GM12878 (cell line): ENCODE data around the gene CRBN. TPM values are rescaled to one million over a fixed set of nuclear protein-coding genes. Genes with fewer than 3 reads are reported as not detected.

ENCODE experiments used
- ATAC-seq: fragments of 200-7000 bp; cut with Tn5 transposase; 3 replicates; pipeline ENCODE4 v1.9.1; 2020; ENCODE audit warnings: mild to moderate bottlenecking, moderate library complexity
- BruUV-seq: library from RNA; stranded (reverse); fragments of 400-500 nt; replicated peaks from 2 replicates; lab custom pipeline; 2021; lab: Mats Ljungman, UMichigan
- CTCF ChIA-PET: fragments of 300-600 bp; sonication (Branson Sonifier 250); formaldehyde crosslinking; extraction: SDS; loops from one replicate; lab custom pipeline; 2021; ENCODE audit warnings: inconsistent platforms; lab: Yijun Ruan, JAX
- POLR2A ChIA-PET: fragments of 350-600 bp; formaldehyde crosslinking; extraction: SDS; loops from one replicate; lab custom pipeline; 2021; ENCODE audit warnings: inconsistent platforms; lab: Charles Lee
- RAD21 ChIA-PET: fragments of 300-600 bp; sonication (Branson Sonifier 250); formaldehyde crosslinking; loops from one replicate; lab custom pipeline; 2023; ENCODE audit warnings: antibody characterized with exemption; ENCODE audit not compliant: unreplicated experiment; lab: Charles Lee
- SMC1A ChIA-PET: fragments of 300-600 bp; sonication (Branson Sonifier 250); formaldehyde crosslinking; loops from one replicate; lab custom pipeline; 2023; ENCODE audit not compliant: unreplicated experiment, uncharacterized antibody; lab: Charles Lee
- DNase-seq: peaks from one replicate; pipeline ENCODE4 v3.0.0-alpha.2; 2011; ENCODE audit warnings: low read depth, low spot score
- FAIRE-seq: peaks from 3 replicates; lab custom pipeline; 2011; peaks lifted over from hg19 to GRCh38; lab: Jason Lieb, UNC
- H2AFZ ChIP-seq: 2 replicates; pipeline ENCODE4 v1.6.0; 2011; ENCODE audit warnings: low read depth, low read length, control low read depth; ENCODE audit not compliant: control insufficient read depth
- H3K27ac ChIP-seq: 2 replicates; pipeline ENCODE4 v1.5.1; 2011; ENCODE audit warnings: control low read depth; ENCODE audit not compliant: control insufficient read depth, insufficient read depth
- H3K27me3 ChIP-seq, 2 experiments: replicated peaks in 1 of 2; 2 replicates each; pipeline versions ENCODE4 v1.6.0 to v1.6.1; 2011; ENCODE audit warnings: low read length in 1 of 2; ENCODE audit not compliant: control insufficient read depth in 2 of 2, insufficient read depth in 2 of 2
- H3K36me3 ChIP-seq, 2 experiments: 2 replicates each; pipeline ENCODE4 v1.5.1; 2011; ENCODE audit warnings: low read length in 1 of 2; ENCODE audit not compliant: control insufficient read depth in 2 of 2, insufficient read depth in 2 of 2
- H3K4me1 ChIP-seq: 2 replicates; pipeline ENCODE4 v1.6.1; 2011; ENCODE audit warnings: mild to moderate bottlenecking, low read length, moderate library complexity, mixed read lengths; ENCODE audit not compliant: control insufficient read depth, insufficient read depth
- H3K4me2 ChIP-seq: 2 replicates; pipeline ENCODE4 v1.6.0; 2011; ENCODE audit warnings: control low read depth; ENCODE audit not compliant: control insufficient read depth, insufficient read depth
- H3K4me3 ChIP-seq: fragments of 200-600 bp; sonication (generic); 2 replicates; pipeline ENCODE4 v1.5.1; 2016
- H3K79me2 ChIP-seq: 2 replicates; pipeline ENCODE4 v1.6.0; 2011; ENCODE audit warnings: low read length; ENCODE audit not compliant: control insufficient read depth, insufficient read depth
- H3K9ac ChIP-seq: 2 replicates; pipeline ENCODE4 v1.8.0; 2011; ENCODE audit warnings: low read length, control low read depth, mixed read lengths; ENCODE audit not compliant: control insufficient read depth, insufficient read depth
- H3K9me3 ChIP-seq: replicated peaks from 3 replicates; pipeline ENCODE4 v1.5.1; 2011; ENCODE audit warnings: mild to moderate bottlenecking, low read length; ENCODE audit not compliant: control insufficient read depth, insufficient read depth
- H4K20me1 ChIP-seq: 2 replicates; pipeline ENCODE4 v1.6.0; 2011; ENCODE audit not compliant: control insufficient read depth, insufficient read depth
- CBX5 ChIP-seq: sonication (generic); IDR thresholded peaks from 2 replicates; pipeline ENCODE4 v1.6.1; 2016; ENCODE audit warnings: low read depth, moderate library complexity, mild to moderate bottlenecking, inconsistent platforms
- CEBPZ ChIP-seq: fragments of 150-350 bp; IDR thresholded peaks from 2 replicates; pipeline ENCODE4 v1.6.1; 2016; ENCODE audit warnings: low read depth, low read length
- ETV6 ChIP-seq, 2 experiments: fragments of 450-650 bp in 1 of 2; IDR thresholded peaks in 1 of 2; conservative IDR thresholded peaks in 1 of 2; 2 replicates each; pipeline ENCODE4 v1.6.1; 2014; ENCODE audit warnings: antibody characterized with exemption in 1 of 2, borderline replicate concordance in 1 of 2, low read depth in 1 of 2, mild to moderate bottlenecking in 1 of 2, moderate library complexity in 1 of 2
- GATAD2B ChIP-seq: fragments of 450-650 bp; conservative IDR thresholded peaks from 2 replicates; pipeline ENCODE4 v1.6.1; 2017; ENCODE audit warnings: low read depth, mild to moderate bottlenecking, moderate library complexity
- MXI1 ChIP-seq: fragments of 150-350 bp; IDR thresholded peaks from 2 replicates; pipeline ENCODE4 v1.6.1; 2011; ENCODE audit warnings: low read depth, mild to moderate bottlenecking, inconsistent platforms, low read length, improper control_type of control experiment
- MYB ChIP-seq: fragments of 150-350 bp; IDR thresholded peaks from 2 replicates; pipeline ENCODE4 v1.6.1; 2014; ENCODE audit warnings: mild to moderate bottlenecking, low read depth, low read length, borderline replicate concordance
- RAD51 ChIP-seq: fragments of 450-650 bp; IDR thresholded peaks from 2 replicates; pipeline ENCODE4 v1.6.1; 2016; ENCODE audit warnings: moderate library complexity, mild to moderate bottlenecking, inconsistent platforms
- RB1 ChIP-seq: fragments of 450-650 bp; formaldehyde crosslinking; IDR thresholded peaks from 2 replicates; pipeline ENCODE4 v1.6.1; 2017; ENCODE audit warnings: mild to moderate bottlenecking, borderline replicate concordance
- SMARCA5 ChIP-seq: fragments of 450-650 bp; IDR thresholded peaks from 2 replicates; pipeline ENCODE4 v1.6.1; 2017; ENCODE audit warnings: mild to moderate bottlenecking
- TCF12 ChIP-seq: IDR thresholded peaks from 2 replicates; pipeline ENCODE4 v1.6.1; 2011; ENCODE audit warnings: low read depth, mild to moderate bottlenecking, low read length
- ZNF622 ChIP-seq: fragments of 450-650 bp; IDR thresholded peaks from 2 replicates; pipeline ENCODE4 v1.6.1; 2017; ENCODE audit warnings: mild to moderate bottlenecking, inconsistent platforms
- WGBS: methylation state at CpG from one replicate; pipeline ENCODE4 v1.1.6; 2016; ENCODE audit warnings: low lambda C conversion rate; ENCODE audit not compliant: insufficient replicate concordance, insufficient coverage; ENCODE audit errors: missing lambda C conversion rate; 5-methylcytosine and 5-hydroxymethylcytosine counted together
- in situ Hi-C: fragments of 300-500 bp; cut with MboI; formaldehyde crosslinking; loops from 9 replicates; pipeline ENCODE4 v1.14.3; 2018; ENCODE audit warnings: mixed read lengths
- intact Hi-C: fragments of 100-400 bp; cut with micrococcal nuclease; formaldehyde crosslinking; loops from one replicate; pipeline ENCODE4 v1.14.2; 2022; ENCODE audit not compliant: unreplicated experiment
- polyA plus RNA-seq, 11 experiments: library from polyadenylated mRNA; depleted of rRNA in 4 of 11; unstranded in 6 of 11; stranded (reverse) in 5 of 11; fragments of >200 nt; fragmentation: Nextera tagmentation in 4 of 11; fragmentation: Illumina TruSeq in 1 of 11; extraction: Ambion mirVana in 4 of 11; extraction: Trizol in 1 of 11; gene quantifications; 1 replicate in 1 of 11; 2 replicates in 10 of 11; pipeline versions ENCODE4 v1.2.1 to v1.2.3, GENCODE V29; 2011 to 2016; ENCODE audit warnings: inconsistent platforms in 2 of 11, missing spikeins in 2 of 11, low read depth in 1 of 11
- total RNA-seq, 4 experiments: library from RNA; depleted of rRNA in 3 of 4; stranded (reverse); fragments of >200 nt in 3 of 4; fragmentation: Illumina TruSeq in 1 of 4; extraction: Trizol in 1 of 4; gene quantifications; 2 replicates each; pipeline versions ENCODE4 v1.2.1 to v1.2.3, GENCODE V29; 2013 to 2021

The CRBN gene
- total and polyA plus RNA-seq, 10 of the 15 experiments (the other 5 are each of a cell fraction or from before 2014, with no cell fraction given) = 21.7 to 115 (median 35.8) TPM

DNA sequence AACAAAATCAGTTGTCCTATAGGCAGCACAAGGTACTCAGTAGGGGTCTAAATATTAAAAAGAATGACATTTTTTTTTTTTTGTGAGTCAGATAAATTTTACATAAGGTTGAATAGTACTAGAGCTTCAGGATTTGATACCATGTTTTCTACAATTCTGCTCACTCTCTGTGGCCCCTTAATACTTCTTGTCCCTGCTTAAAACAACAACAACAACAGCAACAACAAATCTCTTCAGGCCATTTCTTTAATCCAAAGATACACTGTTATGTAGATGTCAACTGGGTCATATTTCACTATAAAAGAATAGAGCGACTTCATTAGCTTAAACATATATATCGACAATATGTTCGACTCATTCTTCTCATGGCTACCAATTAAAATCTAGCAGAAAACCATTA lies 72.3 kb downstream of the CRBN start:
- WGBS = 97% methylated on average over 3 of the region's 3 CpGs
- DNase-seq (no peak), ATAC-seq (no peak), FAIRE-seq (no peak)
- BruUV-seq = no TSS peak
- no peak overlapping the region for H2AFZ ChIP-seq
- ChIA-PET RAD21 (no interaction called here), CTCF (interaction anchor here (1.1 kb wide), 1 partner anchor 25 kb away, joined by 3 read pairs; no protein-coding TSS in a partner anchor), SMC1A (interaction anchor here (1.0 kb wide), 1 partner anchor 23 kb away, joined by 3 read pairs; no protein-coding TSS in a partner anchor), POLR2A (no interaction called here)
- H3K27ac ChIP-seq = no peak overlapping the region
- intact Hi-C loops (no loop called here), in situ Hi-C loops (no loop called here)
- H4K20me1 ChIP-seq = no peaks in the 10 kb centered on the region
- H3K79me2 ChIP-seq = no peaks in the 10 kb centered on the region
- no peaks in the 10 kb centered on the region for H3K27me3 ChIP-seq
- H3K4me1 ChIP-seq = peaks cover 34% of the 10 kb centered on the region
- TF ChIP-seq GATAD2B (no peak), MXI1 (no peak), MYB (no peak), ZNF622 (no peak), TCF12 (no peak), RB1 (no peak), RAD51 (no peak), ETV6 (conservative IDR thresholded peaks at IDR 0.05 in 1 of 2, IDR thresholded peaks at IDR 0.05 in 1 of 2; ENCODE audit: borderline replicate concordance in 1 of 2, low read depth in 1 of 2) (no peak), SMARCA5 (no peak), CBX5 (no peak), CEBPZ (no peak)
- no peak overlapping the region for H3K4me2 ChIP-seq
- H3K9me3 ChIP-seq = no peaks in the 10 kb centered on the region
- H3K4me3 ChIP-seq = no peak overlapping the region
- no peak overlapping the region for H3K9ac ChIP-seq
- no peaks in the 10 kb centered on the region for H3K36me3 ChIP-seq
